Neural cell (in vitro differentiated cells): ENCODE measurements around the gene SF3B2.

ENCODE experiments used
- CTCF ChIP-seq: fragments of 450-650 bp; IDR thresholded peaks from 2 replicates; pipeline ENCODE4 v1.5.1; 2014; ENCODE audit warnings: antibody characterized with exemption, mild to moderate bottlenecking, moderate library complexity; ENCODE audit not compliant: poor library complexity, severe bottlenecking
- EP300 ChIP-seq: fragments of 450-650 bp; conservative IDR thresholded peaks from 2 replicates; pipeline ENCODE4 v1.6.1; 2014; ENCODE audit warnings: antibody characterized with exemption, mild to moderate bottlenecking, moderate library complexity; ENCODE audit not compliant: poor library complexity, severe bottlenecking
- EZH2 ChIP-seq: fragments of 200-600, 300-800 bp; shearing (Covaris generic), sonication (generic); IDR thresholded peaks from 2 replicates; pipeline ENCODE4 v1.6.1; 2014; ENCODE audit warnings: antibody characterized with exemption, low read length, borderline replicate concordance, mild to moderate bottlenecking; ENCODE audit not compliant: insufficient read depth, poor library complexity, severe bottlenecking
- RAD21 ChIP-seq: fragments of 450-650 bp; conservative IDR thresholded peaks from 2 replicates; pipeline ENCODE4 v1.6.1; 2014; ENCODE audit warnings: antibody characterized with exemption, mild to moderate bottlenecking, moderate library complexity
- REST ChIP-seq: IDR thresholded peaks from 2 replicates; pipeline ENCODE4 v1.6.1; 2012; ENCODE audit warnings: borderline replicate concordance
- SMC3 ChIP-seq: fragments of 450-650 bp; conservative IDR thresholded peaks from 2 replicates; pipeline ENCODE4 v1.6.1; 2014; ENCODE audit warnings: antibody characterized with exemption, mild to moderate bottlenecking, moderate library complexity; ENCODE audit not compliant: poor library complexity

DNA sequence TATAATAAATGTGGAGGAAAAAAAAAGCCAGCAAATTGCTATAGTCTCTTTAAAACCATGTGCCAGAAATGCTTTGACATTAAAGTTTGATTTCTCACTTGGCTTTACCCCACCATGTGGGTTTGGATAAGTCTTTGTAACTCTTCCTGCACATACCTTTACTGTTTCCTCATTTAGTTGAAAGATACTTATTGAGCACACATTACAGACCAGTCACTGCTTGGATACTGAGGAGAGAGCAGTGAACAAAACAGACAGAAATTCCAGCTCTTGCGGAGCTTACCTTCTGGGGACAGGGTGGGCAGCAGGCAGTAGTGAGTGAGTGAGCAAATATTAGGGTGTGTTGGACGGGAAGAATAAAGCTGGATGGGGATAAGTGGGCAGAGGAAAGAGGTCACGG is 31.6 kb downstream of the SF3B2 start:
- TF ChIP-seq CTCF (no peak), EZH2 (no peak), EP300 (no peak), REST (no peak), SMC3 (no peak), RAD21 (no peak)
